SU-DHL-6 (cell line): ENCODE data around the gene NUDT4.

Experiments
- EZH2phosphoT487 ChIP-seq: fragments of 200-600 bp; sonication (generic), shearing (Covaris generic); conservative IDR thresholded peaks from 2 replicates; pipeline ENCODE4 v1.6.1; 2018; ENCODE audit warnings: mild to moderate bottlenecking, antibody characterized with exemption, low read length, moderate library complexity, mixed read lengths
- TF ChIP-seq, protein P1 (sequence below): fragments of 200-600 bp; sonication (generic); IDR thresholded peaks from one replicate; pipeline ENCODE4 v1.5.1; 2017; ENCODE audit warnings: antibody characterized with exemption, mild to moderate bottlenecking, low read length, moderate library complexity; ENCODE audit not compliant: insufficient read depth, poor library complexity, severe bottlenecking

DNA sequence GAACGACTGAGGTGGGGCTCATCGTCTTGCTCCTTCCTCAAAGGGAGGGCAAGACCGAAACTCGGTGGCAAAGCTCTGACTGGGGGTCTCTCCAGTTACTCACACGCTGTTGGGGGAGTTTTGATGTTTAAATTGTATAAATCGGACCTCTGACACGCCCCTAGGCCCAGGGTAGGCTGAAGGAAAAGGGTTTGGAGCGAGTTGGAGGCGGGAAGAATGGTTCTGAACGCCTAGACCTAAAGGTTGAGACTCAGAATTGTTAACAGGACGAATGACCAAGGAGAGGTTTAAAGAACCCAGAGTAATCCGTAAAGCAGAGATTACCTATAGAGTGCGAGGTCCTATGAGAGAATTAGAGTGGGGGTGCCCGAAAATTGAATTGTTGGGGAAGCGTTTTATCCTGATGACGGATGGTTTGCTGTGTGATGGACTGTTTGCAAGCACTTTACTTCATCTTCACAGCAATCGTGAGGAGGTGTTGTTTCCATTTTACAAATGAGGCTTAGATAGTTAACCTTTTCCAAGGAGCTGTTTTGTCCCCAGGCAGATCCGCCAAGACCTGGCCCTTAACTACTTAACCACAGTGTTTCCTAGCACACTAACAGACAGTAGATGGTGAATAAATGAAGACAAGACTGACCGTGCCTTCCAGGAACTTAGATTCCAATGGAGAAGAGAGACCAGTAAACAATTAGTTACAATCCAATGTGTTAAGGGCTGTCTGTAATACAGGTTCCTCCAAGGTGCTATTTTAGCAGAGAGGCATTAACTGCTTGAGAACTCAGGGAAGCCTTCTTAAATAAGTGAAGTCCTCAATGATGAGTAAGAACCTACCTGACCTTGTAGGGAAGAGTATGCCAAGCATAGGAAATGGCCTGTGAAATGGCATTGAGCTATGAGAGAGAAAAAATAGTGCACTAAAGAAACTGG is 65.0 kb downstream of the NUDT4 start:
- no peak for TF ChIP-seq EZH2phosphoT487
- TF ChIP-seq, protein P1, sequence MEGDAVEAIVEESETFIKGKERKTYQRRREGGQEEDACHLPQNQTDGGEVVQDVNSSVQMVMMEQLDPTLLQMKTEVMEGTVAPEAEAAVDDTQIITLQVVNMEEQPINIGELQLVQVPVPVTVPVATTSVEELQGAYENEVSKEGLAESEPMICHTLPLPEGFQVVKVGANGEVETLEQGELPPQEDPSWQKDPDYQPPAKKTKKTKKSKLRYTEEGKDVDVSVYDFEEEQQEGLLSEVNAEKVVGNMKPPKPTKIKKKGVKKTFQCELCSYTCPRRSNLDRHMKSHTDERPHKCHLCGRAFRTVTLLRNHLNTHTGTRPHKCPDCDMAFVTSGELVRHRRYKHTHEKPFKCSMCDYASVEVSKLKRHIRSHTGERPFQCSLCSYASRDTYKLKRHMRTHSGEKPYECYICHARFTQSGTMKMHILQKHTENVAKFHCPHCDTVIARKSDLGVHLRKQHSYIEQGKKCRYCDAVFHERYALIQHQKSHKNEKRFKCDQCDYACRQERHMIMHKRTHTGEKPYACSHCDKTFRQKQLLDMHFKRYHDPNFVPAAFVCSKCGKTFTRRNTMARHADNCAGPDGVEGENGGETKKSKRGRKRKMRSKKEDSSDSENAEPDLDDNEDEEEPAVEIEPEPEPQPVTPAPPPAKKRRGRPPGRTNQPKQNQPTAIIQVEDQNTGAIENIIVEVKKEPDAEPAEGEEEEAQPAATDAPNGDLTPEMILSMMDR: no peak
